ENCODE measurements around the gene TMEM217.
"Not testable (repeated sequence)": the region's sequence is repeated elsewhere in the genome, so short reads cannot be mapped to it uniquely, and the experiment has no call there.

GRCh38 chr6:37180610-37181009 lies 77.3 kb downstream of the TMEM217 start:
- not testable (repeated sequence) for TF ChIP-seq TARDBP (IDR thresholded peaks at IDR 0.05); SP1 (IDR thresholded peaks at IDR 0.05); SUZ12 (IDR thresholded peaks at IDR 0.05); BHLHE40 (IDR thresholded peaks at IDR 0.05; ENCODE audit: borderline replicate concordance); CTBP1 (IDR thresholded peaks at IDR 0.05; ENCODE audit: borderline replicate concordance)

All from HEK293T (cell line).